Right cardiac atrium (tissue), 5 donors: ENCODE measurements around the gene CDC5L. TPM values are rescaled to one million over a fixed set of nuclear protein-coding genes. Genes with fewer than 3 reads are reported as not detected.
A peak's percentile ranks its signal among the peaks of the same experiment; 100 is the strongest.

Source experiments
- ATAC-seq, 2 donors: fragments of 200-7000 bp; cut with Tn5 transposase; one replicate each; pipeline versions ENCODE4 v1.8.0 to v1.9.1; 2020; ENCODE audit warnings: moderate library complexity in 2 of 2, mild to moderate bottlenecking in 1 of 2
- DNase-seq, 3 donors: peaks; one replicate each; pipeline ENCODE4 v3.0.0-alpha.2; 2020
- H3K27ac ChIP-seq: one replicate; pipeline ENCODE4 v1.5.1; 2013; ENCODE audit warnings: mild to moderate bottlenecking, low read length, control low read depth, moderate library complexity
- H3K27me3 ChIP-seq: one replicate; pipeline ENCODE4 v1.6.1; 2013; ENCODE audit not compliant: control insufficient read depth, insufficient read depth
- H3K4me1 ChIP-seq: one replicate; pipeline ENCODE4 v1.6.1; 2013; ENCODE audit warnings: low read length; ENCODE audit not compliant: control insufficient read depth, insufficient read depth
- H3K4me3 ChIP-seq: one replicate; pipeline ENCODE4 v1.5.1; 2013; ENCODE audit warnings: low read length, control low read depth
- H3K9me3 ChIP-seq: one replicate; pipeline ENCODE4 v1.6.1; 2013; ENCODE audit warnings: low read length; ENCODE audit not compliant: control insufficient read depth
- WGBS: extraction: QIAGEN DNeasy Blood & Tissue Kit; methylation state at CpG from one replicate; pipeline ENCODE4 v1.1.7; 2013; 5-methylcytosine and 5-hydroxymethylcytosine counted together
- intact Hi-C, 4 donors: fragments of 100-400 bp; cut with DNase I; formaldehyde crosslinking; loops; one replicate each; pipeline versions ENCODE4 v1.11.0 to v1.14.0; 2022 to 2023
- polyA plus RNA-seq: library from polyadenylated mRNA; stranded (reverse); fragments of 200-250 nt; gene quantifications from one replicate; pipeline ENCODE4 v1.2.3, GENCODE V29; 2013
- total RNA-seq, 4 donors: library from RNA; stranded (reverse); fragmentation: NEBNext Ultra II Directional; extraction: Animal tissue kit (Norgen Biotek cat#: 25700); gene quantifications; one replicate each; pipeline ENCODE4 v1.2.1, GENCODE V29; 2021
- donor health status: healthy with polysubstance abuse.
- donor health status: DM: no; HTN: yes; CAD: no.
- donor health status: DM: no; HTN: no; CAD: no.
- donor health status: DM: no; HTN: yes; CAD: no; lungs with severe emphysema.
- donor health status: DM: yes; HTN: yes; CAD: no.

The CDC5L gene
- total and polyA plus RNA-seq, 5 donors: 9.9 to 20.2 (median 19.5) TPM

GRCh38 chr6:44415873-44416502 is 28.5 kb downstream of the CDC5L start:
- peak; percentile 24 to 74 for ATAC-seq
- intact Hi-C loops: no loop called here
- 97% methylated on average over 1 of the region's 1 CpG for WGBS
- Histone ChIP-seq H3K4me1 (peaks cover 6% of the 10 kb centered on the region), H3K27ac (peak overlapping the region; percentile 13), H3K27me3 (no peaks in the 10 kb centered on the region), H3K4me3 (no peak overlapping the region), H3K9me3 (no peaks in the 10 kb centered on the region)
- DNase-seq: no peak

GRCh38 chr6:44422531-44422930 is 35.0 kb downstream of the CDC5L start:
- intact Hi-C loops: no loop called here
- no peaks in the 10 kb centered on the region for H3K4me1 ChIP-seq
- ATAC-seq (no peak), DNase-seq (no peak)
- H3K9me3 ChIP-seq: no peaks in the 10 kb centered on the region
- H3K27me3 ChIP-seq: no peaks in the 10 kb centered on the region
- H3K27ac ChIP-seq: no peak overlapping the region
- WGBS: 93% methylated on average over 5 of the region's 5 CpGs
- no peak overlapping the region for H3K4me3 ChIP-seq

GRCh38 chr6:44423306-44423705 is 35.8 kb downstream of the CDC5L start:
- Histone ChIP-seq H3K27ac (no peak overlapping the region), H3K9me3 (no peaks in the 10 kb centered on the region), H3K27me3 (no peaks in the 10 kb centered on the region), H3K4me3 (no peak overlapping the region), H3K4me1 (no peaks in the 10 kb centered on the region)
- intact Hi-C loops: no loop called here
- DNase-seq: no peak
- ATAC-seq: no peak

GRCh38 chr6:44425951-44426350 is 38.4 kb downstream of the CDC5L start:
- 91% methylated on average over 6 of the region's 6 CpGs for WGBS

GRCh38 chr6:44428682-44429081 is 41.2 kb downstream of the CDC5L start:
- intact Hi-C loops: no loop called here
- Histone ChIP-seq H3K27me3 (no peaks in the 10 kb centered on the region), H3K9me3 (no peaks in the 10 kb centered on the region), H3K4me1 (no peaks in the 10 kb centered on the region), H3K4me3 (no peak overlapping the region), H3K27ac (no peak overlapping the region)
- ATAC-seq: no peak
- WGBS: 72% methylated on average over 3 of the region's 3 CpGs
- DNase-seq: no peak

More at GRCh38 chr6:44425951-44426350, 38.4 kb downstream of the CDC5L start:
- Histone ChIP-seq H3K4me1 (no peaks in the 10 kb centered on the region), H3K27me3 (no peaks in the 10 kb centered on the region), H3K9me3 (no peaks in the 10 kb centered on the region), H3K4me3 (no peak overlapping the region), H3K27ac (no peak overlapping the region)
- ATAC-seq: no peak
- intact Hi-C loops: no loop called here
- DNase-seq: no peak

GRCh38 chr6:44430326-44430725 is 42.8 kb downstream of the CDC5L start:
- DNase-seq: no peak
- no peak overlapping the region for H3K4me3 ChIP-seq
- no peak for ATAC-seq
- WGBS: 88% methylated on average over 2 of the region's 2 CpGs
- intact Hi-C loops: no loop called here
- no peaks in the 10 kb centered on the region for H3K4me1 ChIP-seq
- no peak overlapping the region for H3K27ac ChIP-seq
- H3K9me3 ChIP-seq: no peaks in the 10 kb centered on the region
- H3K27me3 ChIP-seq: no peaks in the 10 kb centered on the region

- DNase-seq: peak in 1 of 3 donors; percentile 44
- intact Hi-C loops: no loop called here
- H3K9me3 ChIP-seq: no peaks in the 10 kb centered on the region
- no peaks in the 10 kb centered on the region for H3K27me3 ChIP-seq
- ATAC-seq: peak; percentile 68 to 72
- H3K27ac ChIP-seq: no peak overlapping the region
- no peak overlapping the region for H3K4me3 ChIP-seq
- no peaks in the 10 kb centered on the region for H3K4me1 ChIP-seq
- 99% methylated on average over 1 of the region's 1 CpG for WGBS
Measured at GRCh38 chr6:44431118-44431725, 43.7 kb downstream of the CDC5L start.

GRCh38 chr6:44432227-44432626 is 44.7 kb downstream of the CDC5L start:
- no peaks in the 10 kb centered on the region for H3K9me3 ChIP-seq
- ATAC-seq (peak in 1 of 2 donors; percentile 40), DNase-seq (no peak)
- H3K27ac ChIP-seq: no peak overlapping the region
- 59% methylated on average over 2 of the region's 2 CpGs for WGBS
- H3K4me1 ChIP-seq: no peaks in the 10 kb centered on the region
- intact Hi-C loops: no loop called here
- no peaks in the 10 kb centered on the region for H3K27me3 ChIP-seq
- H3K4me3 ChIP-seq: no peak overlapping the region

GRCh38 chr6:44432726-44433125 is 45.2 kb downstream of the CDC5L start:
- intact Hi-C loops: no loop called here
- no peaks in the 10 kb centered on the region for H3K4me1 ChIP-seq
- no peak for DNase-seq
- 74% methylated on average over 1 of the region's 1 CpG for WGBS
- H3K27me3 ChIP-seq: no peaks in the 10 kb centered on the region
- peak in 1 of 2 donors; percentile 50 for ATAC-seq
- H3K9me3 ChIP-seq: no peaks in the 10 kb centered on the region
- H3K27ac ChIP-seq: no peak overlapping the region
- no peak overlapping the region for H3K4me3 ChIP-seq

- H3K4me1 ChIP-seq: no peaks in the 10 kb centered on the region
- H3K27ac ChIP-seq: no peak overlapping the region
- H3K9me3 ChIP-seq: no peaks in the 10 kb centered on the region
- H3K27me3 ChIP-seq: no peaks in the 10 kb centered on the region
- DNase-seq: no peak
- WGBS: 96% methylated on average over 3 of the region's 3 CpGs
- ATAC-seq: no peak
- H3K4me3 ChIP-seq: no peak overlapping the region
- intact Hi-C loops: no loop called here
Measured at GRCh38 chr6:44435500-44435899, 48.0 kb downstream of the CDC5L start.

GRCh38 chr6:44438827-44439226 is 51.3 kb downstream of the CDC5L start:
- Histone ChIP-seq H3K4me3 (no peak overlapping the region), H3K4me1 (peaks cover under 1% of the 10 kb centered on the region), H3K27me3 (no peaks in the 10 kb centered on the region), H3K27ac (no peak overlapping the region), H3K9me3 (no peaks in the 10 kb centered on the region)
- intact Hi-C loops: no loop called here
- DNase-seq (no peak), ATAC-seq (no peak)
